Loucy (cell line): ENCODE results near the gene ZNF800.

Source experiments
- EZH2phosphoT487 ChIP-seq: fragments of 200-600 bp; IDR thresholded peaks from 2 replicates; pipeline ENCODE4 v1.6.1; 2018; ENCODE audit warnings: antibody characterized with exemption, mild to moderate bottlenecking, moderate library complexity, borderline replicate concordance
- TF ChIP-seq, protein P1 (sequence below): fragments of 200-600 bp; sonication (generic); conservative IDR thresholded peaks from 2 replicates; pipeline ENCODE4 v1.5.1; 2014; ENCODE audit warnings: mild to moderate bottlenecking, antibody characterized with exemption, low read length

DNA sequence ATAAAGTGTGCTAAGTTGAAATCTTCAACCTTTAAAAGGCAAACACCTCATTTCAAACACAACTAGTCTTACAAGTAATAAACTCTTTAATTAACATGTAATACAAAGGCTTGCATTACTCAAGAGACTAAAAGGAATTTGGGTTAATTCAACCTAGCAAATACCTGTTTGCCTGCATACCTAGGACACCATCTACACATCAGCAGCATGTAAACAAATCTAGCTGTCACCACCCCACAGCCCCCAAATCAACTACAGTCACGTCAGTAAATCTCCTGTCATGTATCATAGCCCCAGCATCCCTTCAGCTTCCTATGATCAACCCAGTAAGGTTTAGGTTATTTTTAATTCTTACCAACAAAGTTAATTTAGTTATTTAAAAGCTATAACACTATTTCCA lies 33.5 kb downstream of the ZNF800 start:
- TF ChIP-seq, protein P1, sequence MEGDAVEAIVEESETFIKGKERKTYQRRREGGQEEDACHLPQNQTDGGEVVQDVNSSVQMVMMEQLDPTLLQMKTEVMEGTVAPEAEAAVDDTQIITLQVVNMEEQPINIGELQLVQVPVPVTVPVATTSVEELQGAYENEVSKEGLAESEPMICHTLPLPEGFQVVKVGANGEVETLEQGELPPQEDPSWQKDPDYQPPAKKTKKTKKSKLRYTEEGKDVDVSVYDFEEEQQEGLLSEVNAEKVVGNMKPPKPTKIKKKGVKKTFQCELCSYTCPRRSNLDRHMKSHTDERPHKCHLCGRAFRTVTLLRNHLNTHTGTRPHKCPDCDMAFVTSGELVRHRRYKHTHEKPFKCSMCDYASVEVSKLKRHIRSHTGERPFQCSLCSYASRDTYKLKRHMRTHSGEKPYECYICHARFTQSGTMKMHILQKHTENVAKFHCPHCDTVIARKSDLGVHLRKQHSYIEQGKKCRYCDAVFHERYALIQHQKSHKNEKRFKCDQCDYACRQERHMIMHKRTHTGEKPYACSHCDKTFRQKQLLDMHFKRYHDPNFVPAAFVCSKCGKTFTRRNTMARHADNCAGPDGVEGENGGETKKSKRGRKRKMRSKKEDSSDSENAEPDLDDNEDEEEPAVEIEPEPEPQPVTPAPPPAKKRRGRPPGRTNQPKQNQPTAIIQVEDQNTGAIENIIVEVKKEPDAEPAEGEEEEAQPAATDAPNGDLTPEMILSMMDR: no peak
- no peak for TF ChIP-seq EZH2phosphoT487
